AG04450 (cell line): ENCODE results near the gene TPI1. TPM values are rescaled to one million over a fixed set of nuclear protein-coding genes. Genes with fewer than 3 reads are reported as not detected.
A peak's percentile ranks its signal among the peaks of the same experiment; 100 is the strongest.

Source experiments
- CTCF ChIA-PET: fragments of 300-600, 350-600 bp; formaldehyde crosslinking; extraction: SDS; loops from one replicate; lab custom pipeline; 2022; ENCODE audit warnings: antibody characterized with exemption, inconsistent platforms; lab: Charles Lee
- POLR2A ChIA-PET: fragments of 350-600 bp; formaldehyde crosslinking; extraction: SDS; loops from one replicate; lab custom pipeline; 2021; ENCODE audit warnings: antibody characterized with exemption, inconsistent platforms; lab: Yijun Ruan, JAX
- DNase-seq: peaks from one replicate; pipeline ENCODE4 v3.0.0-alpha.2; 2011; ENCODE audit warnings: low read depth, low spot score
- H3K27ac ChIP-seq: one replicate; pipeline ENCODE4 v1.5.1; 2012; ENCODE audit warnings: low read depth, low read length, control low read depth
- H3K27me3 ChIP-seq: one replicate; pipeline ENCODE4 v1.6.0; 2012; ENCODE audit warnings: low read length; ENCODE audit not compliant: control insufficient read depth, insufficient read depth
- H3K4me3 ChIP-seq: 2 replicates; pipeline ENCODE4 v1.5.1; 2011; ENCODE audit warnings: mild to moderate bottlenecking, low read depth, low read length, control low read depth
- H3K9me3 ChIP-seq: 2 replicates; pipeline ENCODE4 v1.5.1; 2012; ENCODE audit warnings: low read length; ENCODE audit not compliant: control insufficient read depth, insufficient read depth
- CTCF ChIP-seq: IDR thresholded peaks from 2 replicates; pipeline ENCODE4 v1.5.1; 2011; ENCODE audit warnings: low read depth, low read length, control low read depth, inconsistent platforms
- polyA plus RNA-seq: library from polyadenylated mRNA; depleted of rRNA; stranded (reverse); fragments of >200 nt; gene quantifications from 2 replicates; pipeline ENCODE4 v1.2.3, GENCODE V29; 2011

The TPI1 gene
- polyA plus RNA-seq, 1 experiment, result 1,246 TPM

- TF ChIP-seq CTCF, result no peak
- H3K27me3 ChIP-seq, result no peaks in the 10 kb centered on the region
- ChIA-PET CTCF (interaction anchor here (0.6 to 11.8 kb wide), 3 partner anchors 11 to 70 kb away, joined by 5 to 165 read pairs (median 27); partner anchors contain the start of gene MLF2), POLR2A (interaction anchor here (0.7 to 1.2 kb wide), 2 partner anchors 28 to 54 kb away, joined by 3 read pairs; partner anchors contain the start of genes CDCA3 and USP5)
- no peak for DNase-seq
- H3K27ac ChIP-seq, result no peak overlapping the region
- H3K4me3 ChIP-seq, result no peak overlapping the region
- no peaks in the 10 kb centered on the region; the same call in 1 of the 2 replicates for H3K9me3 ChIP-seq
Observed at GRCh38 chr12:6823182-6824084, 43.9 kb upstream of the TPI1 start.

- no peak overlapping the region for H3K4me3 ChIP-seq
- no peaks in the 10 kb centered on the region; the same call in 1 of the 2 replicates for H3K9me3 ChIP-seq
- ChIA-PET CTCF (interaction anchor here (0.5 to 11.8 kb wide), 17 partner anchors 10 to 271 kb away, joined by 3 to 165 read pairs (median 4); partner anchors contain the start of genes COPS7A and MLF2), POLR2A (interaction anchor here (1.2 to 1.9 kb wide), 2 partner anchors 27 to 71 kb away, joined by 3 to 6 read pairs; partner anchors contain the start of genes CDCA3, MLF2 and USP5)
- no peak for DNase-seq
- H3K27ac ChIP-seq, result no peak overlapping the region
- no peaks in the 10 kb centered on the region for H3K27me3 ChIP-seq
- no peak for TF ChIP-seq CTCF
Observed at GRCh38 chr12:6824085-6824775, 43.1 kb upstream of the TPI1 start.

- Histone ChIP-seq H3K4me3 (peak overlapping the region; percentile 36; the same call in 1 of the 2 replicates), H3K27me3 (no peaks in the 10 kb centered on the region), H3K27ac (no peak overlapping the region), H3K9me3 (no peaks in the 10 kb centered on the region; the same call in 1 of the 2 replicates)
- CTCF ChIA-PET, result interaction anchor here (0.5 to 11.8 kb wide), 26 partner anchors 9 to 271 kb away, joined by 3 to 165 read pairs (median 4); partner anchors contain the start of genes CD4, COPS7A and MLF2
- POLR2A ChIA-PET, result interaction anchor here (1.9 kb wide), 1 partner anchor 71 kb away, joined by 6 read pairs; the partner anchor contains the start of gene MLF2
- DNase-seq, result no peak
- TF ChIP-seq CTCF, result no peak
Observed at GRCh38 chr12:6824901-6825381, 42.4 kb upstream of the TPI1 start.

- DNase-seq, result peak; percentile 60
- POLR2A ChIA-PET, result interaction anchor here (1.9 kb wide), 1 partner anchor 72 kb away, joined by 6 read pairs; the partner anchor contains the start of gene MLF2
- Histone ChIP-seq H3K4me3 (peak overlapping the region; percentile 36), H3K27ac (no peak overlapping the region), H3K27me3 (no peaks in the 10 kb centered on the region), H3K9me3 (no peaks in the 10 kb centered on the region; the same call in 1 of the 2 replicates)
- peak; percentile 96 for TF ChIP-seq CTCF
- CTCF ChIA-PET, result interaction anchor here (0.6 to 11.8 kb wide), 35 partner anchors 9 to 272 kb away, joined by 3 to 165 read pairs (median 4); partner anchors contain the start of genes CD4, COPS7A and MLF2
Observed at GRCh38 chr12:6825398-6826124, 41.8 kb upstream of the TPI1 start.
